DMS114 treated with DMSO at 0.1 percent for 48 hours (cell line): Measurements from ENCODE around the gene TPRX1.
A peak's percentile ranks its signal among the peaks of the same experiment; 100 is the strongest.
"Not testable (repeated sequence)": the region's sequence is repeated elsewhere in the genome, so short reads cannot be mapped to it uniquely, and the experiment has no call there.

Experiments used
- DNase-seq: peaks from one replicate; lab custom pipeline; 2025; ENCODE audit not compliant: unreplicated experiment; lab: John Stamatoyannopoulos, UW

Gene TPRX1, protein sequence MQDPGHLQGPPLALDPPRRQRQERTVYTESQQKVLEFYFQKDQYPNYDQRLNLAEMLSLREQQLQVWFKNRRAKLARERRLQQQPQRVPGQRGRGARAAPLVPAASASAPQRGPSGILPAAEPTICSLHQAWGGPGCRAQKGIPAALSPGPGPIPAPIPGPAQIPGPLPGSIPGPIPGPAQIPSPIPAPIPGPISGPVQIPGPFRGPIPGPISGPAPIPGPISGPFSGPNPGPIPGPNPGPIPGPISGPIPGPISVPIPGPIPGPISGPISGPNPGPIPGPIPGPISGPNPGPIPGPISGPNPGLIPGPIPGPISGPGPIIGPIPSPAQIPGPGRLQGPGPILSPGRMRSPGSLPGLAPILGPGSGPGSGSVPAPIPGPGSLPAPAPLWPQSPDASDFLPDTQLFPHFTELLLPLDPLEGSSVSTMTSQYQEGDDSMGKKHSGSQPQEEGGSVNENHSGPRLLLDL

GRCh38 chr19:47804451-47804850, at the start of gene TPRX1:
Gene TPRX1, minus strand, starts transcription at chr19:47804551. Its CDS starts 12 bp downstream, at chr19:47804539.
- DNase-seq: not testable (repeated sequence)

DNA sequence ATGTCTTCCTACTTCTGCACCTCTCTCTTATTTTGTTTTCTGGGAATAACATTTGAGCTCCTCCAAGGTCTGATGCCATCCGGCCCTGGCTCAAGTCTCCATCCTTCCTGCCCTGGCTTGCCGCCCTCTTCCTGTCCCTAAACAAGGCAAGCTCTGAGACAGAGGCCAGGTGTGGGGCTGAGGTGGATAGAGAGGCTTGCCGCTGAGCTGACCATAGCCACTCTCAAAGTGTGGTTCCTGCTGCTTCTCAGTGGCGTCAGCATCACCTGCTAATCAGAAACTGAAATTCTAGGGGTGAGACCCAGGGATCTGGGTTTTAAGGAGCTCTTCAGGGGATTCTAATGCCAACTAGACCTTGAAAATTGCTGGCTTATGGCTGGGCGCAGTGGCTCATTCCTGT, 48.7 kb upstream of the TPRX1 start:
- no peak for DNase-seq

- DNase-seq: no peak
Observed at GRCh38 chr19:47848823-47849473, 44.6 kb upstream of the TPRX1 start.

DNA sequence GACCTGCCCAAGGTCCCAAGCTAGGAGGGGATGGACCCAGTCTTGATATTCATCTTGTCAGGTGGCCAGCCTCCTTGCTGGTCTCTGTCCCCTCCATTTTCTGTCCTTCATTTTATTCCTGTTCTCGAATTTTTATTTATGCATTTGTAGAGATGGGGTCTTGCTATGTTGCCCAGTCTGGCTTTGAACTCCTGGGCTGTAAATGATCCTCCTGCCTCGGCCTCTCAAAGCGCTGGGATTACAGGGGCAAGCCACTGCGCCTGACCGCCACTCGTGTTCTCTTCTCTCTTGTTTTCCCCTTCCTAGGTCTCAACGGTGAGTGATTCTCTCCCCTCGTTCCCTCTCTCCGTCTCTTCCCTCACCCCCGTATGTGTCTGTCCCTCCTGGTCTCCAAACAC, 44.1 kb upstream of the TPRX1 start:
- DNase-seq: no peak

GRCh38 chr19:47842941-47843340, 38.6 kb upstream of the TPRX1 start:
- DNase-seq: no peak

GRCh38 chr19:47839913-47840312, 35.6 kb upstream of the TPRX1 start:
- no peak for DNase-seq

DNA sequence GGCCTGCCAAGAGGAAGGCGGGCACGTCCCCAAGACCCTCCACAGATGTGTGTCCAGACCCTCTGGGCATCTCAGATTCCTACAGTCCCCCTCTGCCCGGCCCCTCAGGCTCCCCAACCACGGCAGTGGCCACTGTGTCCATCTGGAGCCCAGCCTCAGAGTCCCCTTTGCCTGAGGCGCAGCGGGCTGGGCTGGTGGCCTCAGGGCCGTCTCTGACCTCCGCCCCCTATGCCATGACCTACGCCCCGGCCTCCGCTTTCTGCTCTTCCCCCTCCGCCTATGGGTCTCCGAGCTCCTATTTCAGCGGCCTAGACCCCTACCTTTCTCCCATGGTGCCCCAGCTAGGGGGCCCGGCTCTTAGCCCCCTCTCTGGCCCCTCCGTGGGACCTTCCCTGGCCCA, 35.1 kb upstream of the TPRX1 start:
- DNase-seq: no peak

DNA sequence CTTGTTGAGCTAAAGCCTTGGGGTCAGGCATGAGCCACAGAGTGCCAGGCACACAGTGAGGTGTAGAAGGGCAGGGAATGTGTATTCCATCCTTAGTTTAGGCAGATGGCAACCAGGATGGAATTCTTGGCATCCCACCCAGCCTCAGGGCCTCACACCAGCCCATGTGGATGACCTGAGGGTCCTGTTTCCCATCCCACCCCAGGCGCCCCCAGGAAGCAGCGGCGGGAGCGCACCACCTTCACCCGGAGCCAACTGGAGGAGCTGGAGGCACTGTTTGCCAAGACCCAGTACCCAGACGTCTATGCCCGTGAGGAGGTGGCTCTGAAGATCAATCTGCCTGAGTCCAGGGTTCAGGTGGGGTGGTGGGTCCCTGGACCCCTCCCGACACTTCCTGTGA, 31.7 kb upstream of the TPRX1 start:
- no peak for DNase-seq

DNA sequence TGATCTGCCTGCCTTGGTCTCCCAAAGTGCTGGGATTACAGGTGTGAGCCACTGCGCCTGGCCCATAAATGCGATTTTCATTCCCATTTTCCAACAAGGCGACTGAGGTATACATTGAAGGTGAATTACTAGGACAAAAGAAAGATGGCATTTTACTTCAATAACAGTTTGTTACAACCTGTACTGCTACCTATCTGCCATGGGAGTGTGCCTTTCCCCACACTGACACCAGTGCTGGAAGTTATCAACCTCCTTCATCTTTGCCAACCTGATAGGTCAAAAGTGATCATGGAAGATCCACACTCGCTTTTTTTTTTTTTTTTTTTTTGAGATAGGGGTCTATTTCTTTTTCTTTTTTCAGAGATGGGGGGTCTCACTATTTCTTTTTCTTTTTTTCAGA, 28.4 kb upstream of the TPRX1 start:
- DNase-seq: no peak

GRCh38 chr19:47826800-47827199, 22.4 kb upstream of the TPRX1 start:
- DNase-seq: no peak

- DNase-seq: no peak
Observed at GRCh38 chr19:47824396-47824795, 20.0 kb upstream of the TPRX1 start.

DNA sequence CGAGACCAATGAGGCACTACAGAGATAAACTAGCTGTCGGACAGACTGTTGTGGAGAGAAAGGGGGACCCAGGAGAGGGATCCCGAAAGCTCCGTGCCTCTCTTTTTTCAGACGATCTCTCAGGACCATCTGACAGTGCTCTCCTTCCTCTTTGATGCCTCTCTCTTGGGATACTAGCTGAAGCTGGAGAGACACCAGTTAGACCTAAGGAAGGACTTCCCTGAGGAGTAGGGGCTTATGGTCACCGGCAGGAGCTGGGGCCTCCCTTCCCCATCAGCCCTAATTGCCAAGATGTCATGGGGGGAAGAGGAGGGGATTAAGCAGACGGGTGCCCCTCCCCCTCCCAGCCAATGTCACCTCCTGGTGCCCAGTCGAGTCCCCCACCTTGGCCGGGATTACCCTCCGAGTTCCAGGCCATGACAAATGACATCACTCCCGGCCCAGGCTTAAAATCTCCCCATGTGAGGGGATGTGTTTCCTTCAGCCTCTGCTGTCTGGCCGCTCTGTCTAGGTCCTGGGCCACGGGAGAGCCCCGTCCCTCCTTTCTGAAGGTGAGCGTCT, 17.2 kb upstream of the TPRX1 start, which contains the start of gene CRX:
Gene CRX, plus strand, starts transcription at position 478 of the 561 bp plus-strand sequence. CDS start 12,507 bp downstream, outside the sequence.
- DNase-seq: no peak

GRCh38 chr19:47820410-47820809, 16.1 kb upstream of the TPRX1 start:
- no peak for DNase-seq

- no peak for DNase-seq
Observed at GRCh38 chr19:47819858-47820257, 15.5 kb upstream of the TPRX1 start.

DNA sequence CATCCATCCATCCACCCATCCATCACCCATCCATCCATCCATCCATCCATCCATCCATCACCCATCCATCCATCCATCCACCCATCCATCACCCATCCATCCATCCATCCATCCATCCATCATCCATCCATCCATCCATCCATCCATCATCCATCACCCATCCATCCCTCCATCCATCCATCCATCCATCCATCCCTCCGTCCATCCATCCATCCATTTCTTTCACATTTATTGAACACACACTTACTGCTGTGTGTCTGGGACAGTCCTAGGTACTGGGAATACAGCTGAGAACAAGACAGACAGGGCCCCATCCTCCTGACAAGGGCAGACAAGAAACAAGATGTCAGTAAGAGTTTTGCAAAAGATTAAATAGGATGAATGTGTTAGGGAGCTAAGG, 13.9 kb upstream of the TPRX1 start:
- not testable (repeated sequence) for DNase-seq

DNA sequence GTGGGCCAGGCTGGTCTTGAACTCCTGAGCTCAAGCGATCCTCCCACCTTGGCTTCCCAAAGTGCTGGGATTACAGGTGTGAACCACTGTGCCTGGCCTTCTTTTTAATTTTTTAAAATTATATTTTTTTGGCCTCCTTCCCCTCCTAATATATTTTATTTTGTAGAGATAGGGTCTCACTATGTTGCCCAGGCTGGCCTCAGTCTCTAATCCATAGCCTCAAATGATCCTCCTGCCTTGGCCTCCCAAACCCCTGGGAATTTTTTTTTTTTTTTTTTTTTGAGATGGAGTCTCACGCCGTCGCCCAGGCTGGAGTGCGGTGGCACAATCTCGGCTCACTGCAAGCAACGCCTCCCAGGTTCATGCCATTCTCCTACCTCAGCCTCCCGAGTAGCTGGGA, 11.9 kb upstream of the TPRX1 start:
- DNase-seq: not testable (repeated sequence)

GRCh38 chr19:47813995-47814328, 9.6 kb upstream of the TPRX1 start:
- no peak for DNase-seq

GRCh38 chr19:47813304-47813994, 9.1 kb upstream of the TPRX1 start:
- DNase-seq: peak; percentile 30

DNA sequence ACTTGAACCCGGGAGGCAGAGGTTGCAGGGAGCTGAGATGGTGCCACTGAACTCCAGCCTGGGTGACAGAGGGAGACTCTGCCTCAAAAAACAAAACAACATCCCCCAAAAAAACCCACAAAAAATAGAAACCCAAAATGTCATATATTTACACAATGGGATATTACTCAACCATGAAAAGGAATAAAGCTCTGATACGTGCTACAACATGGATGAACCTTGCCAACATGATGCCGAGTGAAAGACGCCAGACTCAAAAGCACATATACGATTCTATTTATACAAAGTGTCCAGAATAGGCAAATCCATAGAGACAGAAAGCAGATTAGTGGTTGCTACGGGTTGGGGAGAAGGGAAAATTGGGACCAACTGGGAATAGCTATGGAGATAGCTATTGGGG, 2.1 kb upstream of the TPRX1 start:
- no peak for DNase-seq

GRCh38 chr19:47805313-47805712, 962 bp upstream of the TPRX1 start:
- DNase-seq: no peak

- not testable (repeated sequence) for DNase-seq
Observed at GRCh38 chr19:47803671-47804070, 680 bp downstream of the TPRX1 start.
